ENCODE measurements around the gene MLEC. TPM values are rescaled to one million over a fixed set of nuclear protein-coding genes. Genes with fewer than 3 reads are reported as not detected.

MLEC gene
- total and polyA plus RNA-seq, 2 of the 13 experiments (the other 11 are each of a cell fraction or from before 2014, with no cell fraction given) = 49.8 to 156 TPM

DNA sequence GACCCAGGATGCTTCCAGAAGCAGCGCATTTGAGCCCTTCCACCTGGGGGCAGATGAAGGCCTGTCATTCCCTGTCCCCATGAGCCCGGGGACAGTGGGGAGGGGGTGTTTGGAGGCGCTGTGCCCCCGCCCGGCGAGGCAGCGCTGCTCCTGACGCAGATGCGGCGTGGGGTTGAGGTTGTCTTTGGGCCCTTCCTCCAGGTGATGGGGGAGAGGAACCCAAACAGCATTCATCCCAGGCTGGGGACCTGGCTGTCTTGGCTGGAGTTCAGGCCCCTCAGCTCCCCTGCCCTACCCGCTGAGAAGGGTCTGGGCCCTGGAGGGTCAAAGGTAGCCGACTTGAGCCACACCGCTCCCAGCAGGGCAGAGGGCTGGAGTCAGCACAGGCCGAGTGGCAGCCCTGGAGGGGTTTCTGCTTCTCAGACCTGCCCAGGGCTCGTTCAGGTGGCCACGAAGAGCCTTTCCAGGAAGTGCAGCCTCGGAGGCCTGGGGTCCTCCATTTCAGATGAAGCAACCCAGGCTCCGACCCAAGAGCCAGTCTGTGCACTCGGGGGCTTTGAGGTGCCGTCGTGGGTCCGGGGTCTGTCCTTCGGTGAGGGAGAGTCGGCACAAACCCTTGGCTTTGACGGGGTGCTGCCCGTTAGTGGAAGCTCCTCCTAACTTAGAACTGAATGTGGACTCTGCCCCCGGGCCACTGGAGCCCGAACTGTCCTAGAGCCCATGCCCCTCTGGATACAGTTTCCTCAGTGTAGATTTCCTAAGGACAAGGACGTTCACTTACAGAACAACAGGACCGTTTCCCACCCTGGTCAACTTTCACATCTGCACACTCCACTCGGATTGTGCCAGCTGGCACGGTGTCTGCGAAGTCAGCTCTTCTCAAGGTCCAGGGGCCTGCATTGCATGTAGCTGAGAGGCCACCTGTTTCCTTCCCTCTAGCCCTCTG lies 54.8 kb downstream of the MLEC start (continued):
- TF ChIP-seq, protein P1, sequence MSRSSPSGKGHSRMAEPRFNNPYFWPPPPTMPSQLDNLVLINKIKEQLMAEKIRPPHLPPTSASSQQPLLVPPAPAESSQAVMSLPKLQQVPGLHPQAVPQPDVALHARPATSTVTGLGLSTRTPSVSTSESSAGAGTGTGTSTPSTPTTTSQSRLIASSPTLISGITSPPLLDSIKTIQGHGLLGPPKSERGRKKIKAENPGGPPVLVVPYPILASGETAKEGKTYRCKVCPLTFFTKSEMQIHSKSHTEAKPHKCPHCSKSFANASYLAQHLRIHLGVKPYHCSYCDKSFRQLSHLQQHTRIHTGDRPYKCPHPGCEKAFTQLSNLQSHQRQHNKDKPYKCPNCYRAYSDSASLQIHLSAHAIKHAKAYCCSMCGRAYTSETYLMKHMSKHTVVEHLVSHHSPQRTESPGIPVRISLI (CRISPR knock-in tag; IDR thresholded peaks at IDR 0.05; ENCODE audit: borderline replicate concordance) = 0 out of 2 replicates have a peak, but pooled peaks have one; percentile 17
- TF ChIP-seq ZMYM4 (CRISPR knock-in tag; IDR thresholded peaks at IDR 0.05) (peak; percentile 7; the same call in 1 of the 2 replicates), KDM2A (CRISPR knock-in tag; IDR thresholded peaks at IDR 0.05; ENCODE audit: borderline replicate concordance, low read depth) (peak; percentile 38; the same call in 1 of the 2 replicates), KLF12 (CRISPR knock-in tag; IDR thresholded peaks at IDR 0.05; ENCODE audit: borderline replicate concordance) (peak; percentile 76; the same call in 1 of the 2 replicates), ZSCAN25 (CRISPR knock-in tag; IDR thresholded peaks at IDR 0.05) (0 out of 2 replicates have a peak, but pooled peaks have one; percentile 30), HNRNPLL (IDR thresholded peaks at IDR 0.05; ENCODE audit: low read depth, low read length, poor library complexity, severe bottlenecking) (no peak), ZNF337 (CRISPR knock-in tag; IDR thresholded peaks at IDR 0.05; ENCODE audit: borderline replicate concordance, low read depth) (no peak), ZKSCAN1 (IDR thresholded peaks at IDR 0.05; ENCODE audit: low read length) (no peak), ADNP (CRISPR knock-in tag; IDR thresholded peaks at IDR 0.05) (0 out of 2 replicates have a peak, but pooled peaks have one; percentile 11)
- TF ChIP-seq, protein P2, sequence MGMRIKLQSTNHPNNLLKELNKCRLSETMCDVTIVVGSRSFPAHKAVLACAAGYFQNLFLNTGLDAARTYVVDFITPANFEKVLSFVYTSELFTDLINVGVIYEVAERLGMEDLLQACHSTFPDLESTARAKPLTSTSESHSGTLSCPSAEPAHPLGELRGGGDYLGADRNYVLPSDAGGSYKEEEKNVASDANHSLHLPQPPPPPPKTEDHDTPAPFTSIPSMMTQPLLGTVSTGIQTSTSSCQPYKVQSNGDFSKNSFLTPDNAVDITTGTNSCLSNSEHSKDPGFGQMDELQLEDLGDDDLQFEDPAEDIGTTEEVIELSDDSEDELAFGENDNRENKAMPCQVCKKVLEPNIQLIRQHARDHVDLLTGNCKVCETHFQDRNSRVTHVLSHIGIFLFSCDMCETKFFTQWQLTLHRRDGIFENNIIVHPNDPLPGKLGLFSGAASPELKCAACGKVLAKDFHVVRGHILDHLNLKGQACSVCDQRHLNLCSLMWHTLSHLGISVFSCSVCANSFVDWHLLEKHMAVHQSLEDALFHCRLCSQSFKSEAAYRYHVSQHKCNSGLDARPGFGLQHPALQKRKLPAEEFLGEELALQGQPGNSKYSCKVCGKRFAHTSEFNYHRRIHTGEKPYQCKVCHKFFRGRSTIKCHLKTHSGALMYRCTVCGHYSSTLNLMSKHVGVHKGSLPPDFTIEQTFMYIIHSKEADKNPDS (CRISPR knock-in tag; IDR thresholded peaks at IDR 0.05) = no peak
- TF ChIP-seq, protein P3, sequence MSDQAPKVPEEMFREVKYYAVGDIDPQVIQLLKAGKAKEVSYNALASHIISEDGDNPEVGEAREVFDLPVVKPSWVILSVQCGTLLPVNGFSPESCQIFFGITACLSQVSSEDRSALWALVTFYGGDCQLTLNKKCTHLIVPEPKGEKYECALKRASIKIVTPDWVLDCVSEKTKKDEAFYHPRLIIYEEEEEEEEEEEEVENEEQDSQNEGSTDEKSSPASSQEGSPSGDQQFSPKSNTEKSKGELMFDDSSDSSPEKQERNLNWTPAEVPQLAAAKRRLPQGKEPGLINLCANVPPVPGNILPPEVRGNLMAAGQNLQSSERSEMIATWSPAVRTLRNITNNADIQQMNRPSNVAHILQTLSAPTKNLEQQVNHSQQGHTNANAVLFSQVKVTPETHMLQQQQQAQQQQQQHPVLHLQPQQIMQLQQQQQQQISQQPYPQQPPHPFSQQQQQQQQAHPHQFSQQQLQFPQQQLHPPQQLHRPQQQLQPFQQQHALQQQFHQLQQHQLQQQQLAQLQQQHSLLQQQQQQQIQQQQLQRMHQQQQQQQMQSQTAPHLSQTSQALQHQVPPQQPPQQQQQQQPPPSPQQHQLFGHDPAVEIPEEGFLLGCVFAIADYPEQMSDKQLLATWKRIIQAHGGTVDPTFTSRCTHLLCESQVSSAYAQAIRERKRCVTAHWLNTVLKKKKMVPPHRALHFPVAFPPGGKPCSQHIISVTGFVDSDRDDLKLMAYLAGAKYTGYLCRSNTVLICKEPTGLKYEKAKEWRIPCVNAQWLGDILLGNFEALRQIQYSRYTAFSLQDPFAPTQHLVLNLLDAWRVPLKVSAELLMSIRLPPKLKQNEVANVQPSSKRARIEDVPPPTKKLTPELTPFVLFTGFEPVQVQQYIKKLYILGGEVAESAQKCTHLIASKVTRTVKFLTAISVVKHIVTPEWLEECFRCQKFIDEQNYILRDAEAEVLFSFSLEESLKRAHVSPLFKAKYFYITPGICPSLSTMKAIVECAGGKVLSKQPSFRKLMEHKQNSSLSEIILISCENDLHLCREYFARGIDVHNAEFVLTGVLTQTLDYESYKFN (CRISPR knock-in tag; conservative IDR thresholded peaks at IDR 0.05) = peak; percentile 37
- TF ChIP-seq, protein P4, sequence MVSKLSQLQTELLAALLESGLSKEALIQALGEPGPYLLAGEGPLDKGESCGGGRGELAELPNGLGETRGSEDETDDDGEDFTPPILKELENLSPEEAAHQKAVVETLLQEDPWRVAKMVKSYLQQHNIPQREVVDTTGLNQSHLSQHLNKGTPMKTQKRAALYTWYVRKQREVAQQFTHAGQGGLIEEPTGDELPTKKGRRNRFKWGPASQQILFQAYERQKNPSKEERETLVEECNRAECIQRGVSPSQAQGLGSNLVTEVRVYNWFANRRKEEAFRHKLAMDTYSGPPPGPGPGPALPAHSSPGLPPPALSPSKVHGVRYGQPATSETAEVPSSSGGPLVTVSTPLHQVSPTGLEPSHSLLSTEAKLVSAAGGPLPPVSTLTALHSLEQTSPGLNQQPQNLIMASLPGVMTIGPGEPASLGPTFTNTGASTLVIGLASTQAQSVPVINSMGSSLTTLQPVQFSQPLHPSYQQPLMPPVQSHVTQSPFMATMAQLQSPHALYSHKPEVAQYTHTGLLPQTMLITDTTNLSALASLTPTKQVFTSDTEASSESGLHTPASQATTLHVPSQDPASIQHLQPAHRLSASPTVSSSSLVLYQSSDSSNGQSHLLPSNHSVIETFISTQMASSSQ (IDR thresholded peaks at IDR 0.05; ENCODE audit: low read depth) = no peak
- TF ChIP-seq, protein P4 (CRISPR knock-in tag; IDR thresholded peaks at IDR 0.05; ENCODE audit: borderline replicate concordance) = no peak
- TF ChIP-seq, protein P5, sequence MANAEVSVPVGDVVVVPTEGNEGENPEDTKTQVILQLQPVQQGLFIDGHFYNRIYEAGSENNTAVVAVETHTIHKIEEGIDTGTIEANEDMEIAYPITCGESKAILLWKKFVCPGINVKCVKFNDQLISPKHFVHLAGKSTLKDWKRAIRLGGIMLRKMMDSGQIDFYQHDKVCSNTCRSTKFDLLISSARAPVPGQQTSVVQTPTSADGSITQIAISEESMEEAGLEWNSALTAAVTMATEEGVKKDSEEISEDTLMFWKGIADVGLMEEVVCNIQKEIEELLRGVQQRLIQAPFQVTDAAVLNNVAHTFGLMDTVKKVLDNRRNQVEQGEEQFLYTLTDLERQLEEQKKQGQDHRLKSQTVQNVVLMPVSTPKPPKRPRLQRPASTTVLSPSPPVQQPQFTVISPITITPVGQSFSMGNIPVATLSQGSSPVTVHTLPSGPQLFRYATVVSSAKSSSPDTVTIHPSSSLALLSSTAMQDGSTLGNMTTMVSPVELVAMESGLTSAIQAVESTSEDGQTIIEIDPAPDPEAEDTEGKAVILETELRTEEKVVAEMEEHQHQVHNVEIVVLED (CRISPR knock-in tag; IDR thresholded peaks at IDR 0.05; ENCODE audit: borderline replicate concordance) = peak; percentile 49; the same call in 1 of the 2 replicates
